GM19239 (cell line): Measurements from ENCODE around the gene MKLN1.
A peak's percentile ranks its signal among the peaks of the same experiment; 100 is the strongest.
"Not testable (repeated sequence)": the region's sequence is repeated elsewhere in the genome, so short reads cannot be mapped to it uniquely, and the experiment has no call there.

Experiments
- DNase-seq: peaks from one replicate; pipeline ENCODE4 v3.0.0; 2011; ENCODE audit warnings: low spot score; ENCODE audit not compliant: insufficient read length
- FAIRE-seq: peaks from 2 replicates; lab custom pipeline; 2011; peaks lifted over from hg19 to GRCh38; lab: Jason Lieb, UNC

The MKLN1 gene

GRCh38 chr7:131327626-131328376 lies at the start of gene MKLN1:
MKLN1 (plus strand) TSS chr7:131327876; CDS start chr7:131327900, 24 bp downstream.
- DNase-seq (peak; percentile 77), FAIRE-seq (peak; percentile 87)

GRCh38 chr7:131279044-131279443 lies 48.6 kb upstream of the MKLN1 start:
- FAIRE-seq (no peak), DNase-seq (no peak)

GRCh38 chr7:131281266-131282048 lies 46.2 kb upstream of the MKLN1 start:
- FAIRE-seq (no peak), DNase-seq (no peak)

- FAIRE-seq (no peak), DNase-seq (no peak)
These were observed 42.8 kb upstream of the MKLN1 start for GRCh38 chr7:131284702-131285419.

GRCh38 chr7:131285556-131285955 lies 42.1 kb upstream of the MKLN1 start:
- DNase-seq (no peak), FAIRE-seq (no peak)

GRCh38 chr7:131288450-131288849 lies 39.2 kb upstream of the MKLN1 start:
- FAIRE-seq (no peak), DNase-seq (no peak)

GRCh38 chr7:131289051-131289450 lies 38.6 kb upstream of the MKLN1 start:
- no peak for DNase-seq
- FAIRE-seq: no peak

- DNase-seq: no peak
- no peak for FAIRE-seq
These were observed 35.4 kb upstream of the MKLN1 start for GRCh38 chr7:131292141-131292905.

- FAIRE-seq (no peak), DNase-seq (no peak)
These were observed 34.7 kb upstream of the MKLN1 start for GRCh38 chr7:131293018-131293417.

- no peak for DNase-seq
- no peak for FAIRE-seq
These were observed 33.1 kb upstream of the MKLN1 start for GRCh38 chr7:131294553-131294952.

- FAIRE-seq: no peak
- no peak for DNase-seq
These were observed 29.1 kb upstream of the MKLN1 start for GRCh38 chr7:131298608-131298992.

- FAIRE-seq (no peak), DNase-seq (no peak)
These were observed 28.6 kb upstream of the MKLN1 start for GRCh38 chr7:131299074-131299473.

GRCh38 chr7:131300078-131300477 lies 27.6 kb upstream of the MKLN1 start:
- FAIRE-seq (no peak), DNase-seq (no peak)

- no peak for FAIRE-seq
These were observed 26.9 kb upstream of the MKLN1 start for GRCh38 chr7:131300572-131301466.

GRCh38 chr7:131302446-131302845 lies 25.2 kb upstream of the MKLN1 start:
- DNase-seq (no peak), FAIRE-seq (no peak)

More at GRCh38 chr7:131300572-131301466, 26.9 kb upstream of the MKLN1 start:
- no peak for DNase-seq

- no peak for FAIRE-seq
- no peak for DNase-seq
These were observed 24.6 kb upstream of the MKLN1 start for GRCh38 chr7:131302876-131303707.

GRCh38 chr7:131305152-131305551 lies 22.5 kb upstream of the MKLN1 start:
- DNase-seq: no peak

GRCh38 chr7:131306041-131306440 lies 21.6 kb upstream of the MKLN1 start:
- DNase-seq, FAIRE-seq: not testable (repeated sequence)

More at GRCh38 chr7:131305152-131305551, 22.5 kb upstream of the MKLN1 start:
- no peak for FAIRE-seq
